GM21576 (cell line): ENCODE measurements around the gene ESM1.
"Not testable (repeated sequence)": the region's sequence is repeated elsewhere in the genome, so short reads cannot be mapped to it uniquely, and the experiment has no call there.

Source experiments
- ATAC-seq: cut with Tn5 transposase; IDR thresholded peaks from one replicate; pipeline ENCODE4 v1.9.1; 2021; ENCODE audit warnings: mild to moderate bottlenecking, moderate library complexity; ENCODE audit not compliant: unreplicated experiment

The ESM1 gene, protein sequence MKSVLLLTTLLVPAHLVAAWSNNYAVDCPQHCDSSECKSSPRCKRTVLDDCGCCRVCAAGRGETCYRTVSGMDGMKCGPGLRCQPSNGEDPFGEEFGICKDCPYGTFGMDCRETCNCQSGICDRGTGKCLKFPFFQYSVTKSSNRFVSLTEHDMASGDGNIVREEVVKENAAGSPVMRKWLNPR

DNA sequence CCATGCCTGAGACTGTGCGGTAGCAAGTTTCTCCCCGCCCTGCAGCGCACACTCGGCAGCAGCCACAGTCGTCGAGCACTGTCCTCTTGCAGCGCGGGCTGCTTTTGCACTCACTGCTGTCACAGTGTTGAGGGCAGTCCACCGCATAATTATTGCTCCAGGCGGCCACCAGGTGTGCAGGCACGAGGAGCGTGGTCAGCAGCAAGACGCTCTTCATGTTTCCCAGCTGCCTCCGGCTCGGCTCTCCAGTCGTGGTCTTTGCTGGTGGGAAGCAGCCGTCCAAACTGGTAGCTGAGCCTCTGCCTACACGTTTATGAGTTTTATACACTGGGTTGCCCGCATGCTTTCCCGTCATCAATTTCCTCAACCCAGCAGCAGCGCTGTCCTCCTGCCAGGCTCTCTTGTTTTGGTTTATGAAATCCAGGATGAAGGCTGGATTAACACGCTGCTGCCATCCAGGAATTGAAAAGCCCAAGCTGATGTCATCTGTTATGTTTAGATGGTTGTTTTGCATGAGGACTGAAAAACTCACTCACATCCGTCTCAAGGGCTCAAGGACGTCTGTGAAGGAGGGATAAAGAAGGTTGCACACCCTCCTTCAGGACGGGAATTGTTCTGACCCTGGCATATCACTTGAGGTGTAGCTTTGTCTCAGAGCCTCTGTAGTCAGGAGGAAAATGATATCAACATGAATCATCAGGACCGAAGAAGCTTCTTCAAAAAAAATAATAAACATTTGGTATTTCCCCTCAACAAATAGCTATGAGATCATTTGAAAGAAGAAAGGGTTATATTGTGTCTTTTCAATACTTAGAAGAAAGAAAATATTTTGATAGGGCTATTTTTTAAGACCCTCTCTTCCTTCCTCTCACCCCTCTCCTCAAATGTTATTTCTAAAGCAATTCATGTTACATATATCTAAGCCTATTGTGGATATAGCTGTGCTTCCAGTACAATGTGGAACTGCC, at the start of gene ESM1:
Gene ESM1, minus strand, starts transcription at position 293 of the 968 bp plus-strand sequence. Its CDS starts 76 bp downstream, at position 217.
- ATAC-seq: no peak

DNA sequence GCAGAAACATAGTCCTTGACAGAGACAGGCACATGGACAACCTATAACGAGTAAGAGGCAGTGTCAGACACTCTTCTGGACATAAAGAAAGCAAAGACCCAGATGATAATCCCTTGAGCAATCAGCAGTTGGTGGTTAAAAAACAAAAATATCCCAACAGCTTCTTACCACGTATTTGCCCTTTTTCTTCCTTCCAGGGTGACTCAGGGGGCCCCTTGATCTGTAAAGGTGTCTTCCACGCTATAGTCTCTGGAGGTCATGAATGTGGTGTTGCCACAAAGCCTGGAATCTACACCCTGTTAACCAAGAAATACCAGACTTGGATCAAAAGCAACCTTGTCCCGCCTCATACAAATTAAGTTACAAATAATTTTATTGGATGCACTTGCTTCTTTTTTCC, 48.2 kb upstream of the ESM1 start:
- no peak for ATAC-seq

DNA sequence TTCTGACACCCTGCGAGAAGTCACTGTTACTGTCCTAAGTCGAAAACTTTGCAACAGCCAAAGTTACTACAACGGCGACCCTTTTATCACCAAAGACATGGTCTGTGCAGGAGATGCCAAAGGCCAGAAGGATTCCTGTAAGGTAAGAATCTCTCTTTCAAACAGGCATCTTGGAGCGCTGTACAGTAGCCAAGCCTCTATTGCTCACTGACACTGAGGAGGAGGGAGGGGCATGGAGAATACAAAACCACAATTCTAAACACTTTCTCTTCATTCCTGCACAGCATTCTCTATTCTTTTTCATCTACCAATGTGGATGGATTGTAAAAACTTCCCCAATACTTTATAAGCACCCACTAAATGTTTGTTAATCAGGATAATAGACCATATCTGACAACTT, 46.1 kb upstream of the ESM1 start:
- ATAC-seq: no peak

DNA sequence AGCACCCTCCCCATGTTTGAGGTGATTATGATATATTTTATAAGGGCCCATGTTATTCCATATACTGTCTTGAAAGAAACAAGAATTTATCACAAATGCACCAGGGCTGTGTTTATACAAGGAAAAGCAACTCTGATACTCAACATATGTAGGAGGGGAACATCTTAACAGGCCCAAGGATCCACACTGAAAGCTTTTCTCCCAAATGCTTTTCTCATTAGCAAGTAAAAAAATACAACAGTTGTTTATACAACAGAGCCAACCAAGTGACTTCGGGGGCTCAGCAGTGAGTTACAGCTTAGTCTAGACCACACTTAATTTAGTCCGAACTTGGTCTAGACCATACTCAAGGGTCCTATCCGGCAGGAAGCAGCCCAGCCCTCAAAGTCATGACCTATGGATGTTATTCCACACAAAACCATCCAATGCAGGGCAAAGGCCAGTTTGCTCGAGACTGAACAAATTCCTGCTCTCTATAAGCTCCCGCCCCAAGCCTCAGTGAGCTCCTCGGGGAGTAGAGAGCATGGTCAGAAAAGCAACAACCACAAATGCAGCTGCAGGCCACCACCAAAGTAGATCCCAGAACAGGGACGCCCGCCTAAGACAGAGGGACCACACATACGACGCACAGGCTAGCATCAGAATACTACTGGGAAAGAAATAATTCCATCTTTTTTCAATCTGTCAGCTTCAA, 45.4 kb upstream of the ESM1 start:
- no peak for ATAC-seq

DNA sequence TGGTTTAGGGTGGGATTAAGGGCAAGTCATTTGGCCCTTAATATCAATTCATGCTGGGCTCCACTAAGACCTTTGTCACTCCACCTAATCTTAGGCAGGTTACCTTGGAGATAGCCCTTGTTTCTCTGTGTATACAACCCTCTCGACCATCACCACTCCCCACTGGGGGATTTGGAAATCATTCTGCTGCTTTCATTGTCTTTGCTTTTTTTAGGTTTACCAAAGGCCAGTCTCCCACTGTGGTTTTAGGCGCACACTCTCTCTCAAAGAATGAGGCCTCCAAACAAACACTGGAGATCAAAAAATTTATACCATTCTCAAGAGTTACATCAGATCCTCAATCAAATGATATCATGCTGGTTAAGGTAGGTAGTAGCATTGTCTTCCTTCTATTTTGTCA, 44.8 kb upstream of the ESM1 start:
- no peak for ATAC-seq

DNA sequence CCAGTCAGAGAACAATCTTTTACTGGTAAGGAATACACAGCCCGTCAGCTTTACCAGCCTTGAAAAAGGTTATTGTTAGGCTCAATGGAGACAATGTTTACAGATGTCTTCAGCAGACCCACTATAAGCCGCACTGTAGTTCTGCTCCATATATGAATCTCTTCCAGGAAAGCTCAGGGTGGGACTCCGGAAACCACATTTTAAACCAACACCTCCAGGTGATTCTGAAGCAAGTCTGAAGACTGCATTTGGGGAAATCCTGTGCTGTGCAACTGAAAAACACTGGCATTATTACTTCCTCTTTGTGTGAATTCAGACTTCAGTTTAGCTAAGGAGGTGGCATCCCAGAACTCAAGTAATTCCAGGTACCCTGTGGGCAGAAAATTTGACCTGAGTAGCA, 42.2 kb upstream of the ESM1 start:
- no peak for ATAC-seq

DNA sequence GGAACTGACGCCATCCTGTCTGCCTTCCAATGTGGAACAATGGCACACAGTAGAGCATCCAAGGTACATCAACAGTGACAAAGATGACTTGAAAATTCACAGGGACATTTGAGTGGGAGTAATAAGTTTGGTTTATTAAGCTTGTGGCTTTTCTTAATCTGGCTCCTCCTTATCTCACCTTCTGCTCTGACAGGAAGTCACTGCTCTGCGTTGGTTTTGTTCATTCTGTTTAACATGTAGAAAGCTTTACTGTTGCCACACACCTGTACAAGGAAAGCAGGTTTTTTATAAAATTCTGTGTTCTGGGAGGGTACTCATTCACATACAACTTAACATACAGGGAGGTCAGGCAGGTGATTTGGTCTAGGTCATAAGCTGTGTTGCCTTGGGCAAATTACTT, 37.1 kb upstream of the ESM1 start:
- ATAC-seq: no peak

DNA sequence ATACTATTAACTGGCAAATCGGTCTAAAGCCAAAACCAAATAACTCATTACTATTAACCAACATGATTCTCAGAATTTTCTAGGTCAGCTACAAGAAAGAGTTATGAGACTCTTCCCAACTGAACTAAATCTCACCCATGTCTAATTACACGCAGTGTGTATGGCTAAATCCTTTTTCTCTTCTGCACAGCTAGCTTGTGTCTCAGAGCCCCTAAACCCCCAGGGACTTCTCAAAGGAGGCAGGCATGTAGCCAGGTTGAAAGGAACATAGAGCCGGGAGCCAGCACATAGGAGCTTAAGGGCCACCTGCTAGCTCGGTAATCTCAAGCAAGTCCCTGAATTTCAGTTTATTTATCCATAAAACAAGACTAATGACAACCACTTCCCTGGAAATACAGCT, 36.4 kb upstream of the ESM1 start:
- ATAC-seq: no peak

DNA sequence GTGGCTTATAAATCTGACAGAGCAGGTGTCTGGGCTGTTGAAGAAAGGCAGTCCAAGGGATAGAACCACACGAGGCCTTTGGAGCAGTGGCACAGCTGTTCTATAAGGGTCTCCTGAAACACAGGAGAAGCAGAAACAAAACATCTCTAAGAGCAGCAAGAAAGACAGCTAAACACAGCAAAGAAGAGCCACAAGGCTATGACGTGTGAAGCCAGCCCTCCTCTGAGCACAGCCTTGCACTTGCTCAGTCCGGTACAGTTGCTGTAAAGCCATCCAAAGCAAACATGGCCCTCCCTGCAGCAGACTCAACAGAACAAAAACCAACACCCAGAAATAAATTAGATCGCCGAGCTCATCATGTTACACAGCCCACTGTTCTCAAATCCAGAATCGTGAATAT, 36.0 kb upstream of the ESM1 start:
- ATAC-seq: no peak

DNA sequence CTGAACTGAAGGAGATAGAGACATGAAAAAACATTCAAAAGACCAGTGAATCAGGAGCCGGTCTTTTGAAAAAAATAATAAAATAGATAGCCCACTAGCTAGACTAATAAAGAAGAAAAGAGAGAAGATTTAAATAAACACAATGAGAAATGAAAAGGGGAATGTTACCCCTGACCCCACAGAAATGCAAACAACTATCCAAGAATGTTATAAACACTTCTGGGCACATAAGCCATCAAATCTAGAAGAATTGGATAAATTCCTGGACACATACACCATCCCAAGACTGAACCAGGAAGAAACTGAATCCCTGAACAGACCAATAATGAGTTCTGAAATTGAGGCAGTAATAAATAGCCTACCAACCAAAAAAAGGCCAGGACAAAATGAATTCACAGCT, 24.8 kb upstream of the ESM1 start:
- not testable (repeated sequence) for ATAC-seq

DNA sequence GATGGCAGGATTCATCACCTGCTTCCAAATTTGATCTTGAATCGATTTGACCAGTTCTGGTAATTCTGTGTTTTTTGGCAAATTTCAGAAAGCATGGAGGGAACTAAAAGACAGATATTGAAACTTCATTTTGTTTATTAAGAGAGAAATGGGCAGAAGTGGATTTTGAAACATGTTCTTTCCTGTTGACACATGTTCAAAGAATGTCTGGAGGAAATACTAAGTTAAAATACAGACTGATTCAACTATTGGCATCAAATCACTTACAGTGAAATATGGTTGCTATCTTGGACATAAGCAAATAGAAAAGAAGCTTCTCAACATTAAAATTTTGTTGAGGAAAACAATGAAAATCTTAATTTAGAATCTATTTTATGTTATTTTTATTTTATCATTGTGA, 19.3 kb upstream of the ESM1 start:
- no peak for ATAC-seq

DNA sequence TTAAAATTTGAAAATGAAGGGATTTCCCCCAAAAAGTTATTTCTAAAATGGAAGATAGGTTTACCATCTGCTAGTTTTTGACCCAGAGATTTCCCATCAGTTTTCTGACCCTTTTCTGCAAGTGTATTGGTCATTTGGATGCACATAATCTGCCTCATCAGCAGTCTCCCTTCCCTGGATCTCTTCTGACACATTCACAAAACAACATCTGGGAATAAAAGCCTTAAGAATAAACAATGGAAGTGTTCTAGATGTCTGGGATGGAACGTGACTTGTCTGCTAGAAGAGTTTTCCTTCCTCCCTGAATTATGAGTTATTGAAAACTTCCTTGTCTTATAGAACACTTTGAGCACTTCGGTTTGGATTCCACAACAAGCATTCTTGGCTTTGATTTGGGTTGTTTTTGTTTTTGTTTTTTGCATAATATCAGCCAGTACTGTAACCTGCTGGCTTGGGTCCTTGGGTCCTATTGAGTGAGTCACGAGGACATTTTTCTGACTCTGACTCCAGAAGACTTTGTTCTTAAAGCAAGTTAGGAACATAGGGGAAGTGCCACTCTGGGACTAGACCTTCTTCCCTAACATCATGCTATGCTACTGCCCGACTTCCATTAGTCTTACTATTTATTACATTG, 18.2 kb upstream of the ESM1 start:
- no peak for ATAC-seq

DNA sequence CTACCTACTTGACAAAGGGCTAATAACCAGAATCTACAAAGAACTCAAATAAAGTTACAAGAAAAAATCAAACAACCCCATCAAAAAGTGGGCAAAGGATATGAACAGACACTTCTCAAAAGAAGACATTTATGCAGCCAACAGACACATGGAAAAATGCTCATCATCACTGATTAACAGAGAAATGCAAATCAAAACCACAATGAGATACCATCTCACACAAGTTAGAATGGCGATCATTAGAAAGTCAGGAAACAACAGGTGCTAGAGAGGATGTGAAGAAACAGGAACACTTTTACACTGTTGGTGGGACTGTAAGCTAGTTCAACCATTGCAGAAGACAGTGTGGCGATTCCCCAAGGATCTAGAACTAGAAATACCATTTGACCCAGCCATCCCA, 16.8 kb upstream of the ESM1 start:
- not testable (repeated sequence) for ATAC-seq

DNA sequence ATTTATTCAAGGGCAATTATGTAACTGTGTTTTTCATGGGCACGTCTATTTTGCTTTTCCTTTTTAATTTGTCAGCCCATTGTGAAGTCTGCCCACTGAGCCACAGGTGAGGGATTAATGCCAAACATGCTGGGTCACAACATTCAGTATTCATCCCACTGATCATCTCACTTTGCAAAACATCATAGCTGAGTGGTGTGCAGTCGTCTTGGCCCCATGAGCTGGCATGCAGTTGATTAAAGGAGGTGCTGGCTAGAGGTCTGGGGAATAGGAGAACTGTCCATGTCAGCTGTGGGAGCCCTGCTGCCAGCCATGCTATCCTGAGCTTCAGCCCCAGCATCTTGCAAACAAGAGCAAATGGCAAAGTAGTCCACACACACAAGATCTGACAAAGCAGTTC, 11.7 kb upstream of the ESM1 start:
- no peak for ATAC-seq

DNA sequence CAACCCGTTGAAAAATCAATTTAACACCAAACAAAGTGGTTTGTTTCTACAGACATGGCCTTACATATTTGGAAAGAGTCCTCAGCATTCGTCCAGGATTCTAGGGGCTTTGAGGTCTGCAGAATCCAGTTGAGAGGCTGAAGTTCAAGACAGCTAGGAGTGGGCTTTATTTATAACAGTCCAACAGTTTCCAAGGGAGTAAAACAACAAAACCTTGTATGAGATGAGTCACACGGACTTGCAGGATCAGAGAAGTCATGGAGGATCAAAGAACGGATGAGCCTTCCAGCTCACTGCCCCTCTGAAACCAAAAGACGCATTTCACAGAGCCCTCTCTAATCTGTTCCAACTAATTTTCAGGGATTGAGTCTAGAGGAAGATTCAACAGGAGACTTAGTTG, 11.1 kb upstream of the ESM1 start:
- no peak for ATAC-seq

DNA sequence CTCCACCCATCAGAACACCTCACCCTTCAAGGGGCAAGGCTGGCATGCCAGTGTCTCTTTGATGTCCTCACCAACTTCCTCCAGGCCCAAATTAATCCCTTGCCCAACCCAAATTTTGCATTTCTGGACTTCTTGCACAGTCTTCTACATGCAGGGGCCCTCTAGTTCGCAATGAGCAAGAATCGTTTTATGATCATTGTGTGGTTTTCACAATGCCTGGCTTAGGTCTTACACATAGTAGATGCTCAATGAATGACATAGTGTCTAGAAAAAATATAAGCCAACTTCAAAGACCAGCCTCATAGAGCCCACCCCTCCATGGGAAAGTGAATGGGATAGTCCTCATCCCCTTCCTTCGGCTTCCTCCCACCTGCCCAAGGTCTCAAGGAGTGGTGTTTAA, 9.8 kb upstream of the ESM1 start:
- ATAC-seq: no peak

DNA sequence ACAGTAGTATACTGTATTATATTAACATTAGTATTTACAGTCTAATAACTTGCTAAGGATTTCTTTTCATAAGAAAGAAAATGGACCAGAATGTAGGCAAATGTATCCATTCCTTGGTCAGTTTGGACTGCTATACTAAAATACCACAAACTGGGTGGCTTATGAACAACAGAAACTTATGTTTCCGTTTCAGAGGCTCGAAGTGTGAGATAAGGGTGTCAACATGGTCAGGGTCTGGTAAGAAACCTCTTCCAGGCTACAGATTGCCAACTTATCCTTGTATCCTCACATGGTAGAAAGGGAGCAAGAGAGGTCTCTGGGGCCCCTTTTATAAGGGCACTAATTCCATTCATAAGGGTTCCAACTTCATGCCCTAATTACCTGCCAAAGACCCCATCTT, 9.2 kb upstream of the ESM1 start:
- no peak for ATAC-seq

DNA sequence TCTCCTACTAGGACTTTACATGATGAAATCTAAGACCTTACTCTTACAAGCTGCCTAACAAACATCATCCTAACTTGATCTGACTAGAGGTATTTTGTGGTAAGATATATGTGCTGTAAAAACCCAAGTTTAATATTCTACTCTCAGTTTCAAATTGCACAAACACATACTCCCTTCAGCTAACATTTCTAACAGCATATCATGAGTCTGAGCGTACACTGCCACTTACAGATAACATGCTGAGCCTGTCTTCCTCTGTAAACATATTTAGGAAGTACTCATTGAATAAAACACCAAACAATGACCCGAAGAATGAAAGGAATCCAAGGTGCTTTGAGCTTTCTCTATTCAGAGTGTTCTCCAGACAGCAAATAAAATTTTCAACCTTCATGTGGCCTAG, 7.9 kb upstream of the ESM1 start:
- no peak for ATAC-seq

DNA sequence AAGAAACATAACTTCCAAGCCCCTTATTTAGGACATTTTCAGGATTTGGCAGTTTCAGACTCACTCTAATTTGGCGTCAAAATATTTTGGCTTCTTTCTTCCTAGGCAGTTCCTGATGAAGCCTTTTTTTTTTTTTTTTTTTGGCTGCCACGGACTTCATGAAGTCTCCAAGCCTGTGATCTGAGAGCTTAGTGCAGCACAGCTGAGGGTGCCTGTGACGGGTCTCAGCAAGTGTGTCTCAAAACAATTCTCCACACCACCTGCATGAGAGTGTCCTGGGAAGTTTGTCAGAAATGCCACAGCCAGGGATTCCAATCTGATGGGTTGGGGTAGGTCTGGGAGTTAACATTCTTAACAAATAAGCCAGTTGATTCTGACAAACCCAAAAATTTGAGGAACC, 6.0 kb upstream of the ESM1 start:
- no peak for ATAC-seq

DNA sequence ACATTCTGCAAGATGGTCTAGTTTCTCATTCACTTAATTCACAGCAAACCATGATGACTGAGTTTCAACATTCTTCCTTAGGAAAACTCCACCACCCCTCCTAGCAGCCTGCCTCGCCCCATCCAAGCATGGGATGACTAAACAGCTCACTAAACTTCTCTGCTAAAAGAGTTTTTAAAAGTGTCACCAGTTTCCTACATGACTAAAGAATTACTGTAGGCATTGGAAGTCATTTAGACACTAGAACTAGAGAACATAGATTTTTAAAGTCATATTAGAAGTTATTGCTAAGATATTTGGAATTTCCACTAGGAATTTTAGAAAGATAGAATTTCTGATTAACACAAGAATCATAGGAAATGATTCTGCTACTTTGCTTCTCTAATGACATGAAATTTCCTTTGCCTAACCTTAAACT, 5.5 kb upstream of the ESM1 start:
- no peak for ATAC-seq

DNA sequence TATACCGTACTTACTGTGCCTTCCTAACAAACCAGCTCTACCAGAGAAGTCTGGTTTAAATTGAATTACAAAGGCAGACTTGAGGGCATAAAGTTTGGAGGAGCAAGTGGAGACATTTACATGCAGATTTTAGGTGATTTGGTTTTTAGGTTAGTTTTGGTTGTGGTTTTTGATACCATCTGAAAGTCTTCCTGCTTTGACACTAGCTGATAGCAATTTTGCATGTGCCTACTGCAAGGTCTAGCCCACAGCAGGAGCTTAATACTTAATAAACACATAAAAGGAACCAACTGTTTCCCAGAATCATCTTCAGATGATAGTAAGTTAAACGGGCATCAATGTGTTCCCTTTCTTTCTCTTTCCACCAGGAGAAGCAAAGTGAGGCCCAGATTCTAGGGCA, 3.4 kb upstream of the ESM1 start:
- no peak for ATAC-seq
